B cell (primary cell): ENCODE data around the gene SNX20. TPM values are rescaled to one million over a fixed set of nuclear protein-coding genes. Genes with fewer than 3 reads are reported as not detected.

ENCODE experiments used
- ATAC-seq: fragments of 200-7000 bp; cut with Tn5 transposase; one replicate; pipeline ENCODE4 v1.10.0; 2021; ENCODE audit warnings: low read depth, mild to moderate bottlenecking, moderate number of reproducible peaks, moderate library complexity
- CTCF ChIA-PET: fragments of 350-600 bp; sonication (Branson Sonifier 250); formaldehyde crosslinking; loops from one replicate; lab custom pipeline; 2021; ENCODE audit warnings: antibody characterized with exemption, inconsistent platforms; lab: Charles Lee
- POLR2A ChIA-PET: fragments of 350-600 bp; sonication (Branson Sonifier 250); formaldehyde crosslinking; loops from one replicate; lab custom pipeline; 2021; ENCODE audit warnings: antibody characterized with exemption; lab: Charles Lee
- DNase-seq: peaks from one replicate; pipeline ENCODE4 v3.0.0; 2013
- H2AFZ ChIP-seq: 2 replicates; pipeline ENCODE4 v1.6.1; 2012; ENCODE audit warnings: mild to moderate bottlenecking, low read depth, low read length; ENCODE audit not compliant: insufficient read depth, poor library complexity, severe bottlenecking
- H3K27ac ChIP-seq, 2 donors: 1 replicate in 1 of 2; 2 replicates in 1 of 2; pipeline ENCODE4 v1.5.1; 2012 to 2013; ENCODE audit warnings: low read length in 2 of 2, mild to moderate bottlenecking in 2 of 2, moderate library complexity in 1 of 2
- H3K27me3 ChIP-seq, 4 experiments: fragments of 200-600 bp in 1 of 4; sonication (generic) in 1 of 4; replicated peaks in 1 of 4; 1 replicate in 2 of 4; 2 replicates in 2 of 4; pipeline versions ENCODE4 v1.6.1 to v1.7.0; 2013 to 2016; ENCODE audit warnings: low read length in 3 of 4, mild to moderate bottlenecking in 2 of 4, mixed read lengths in 1 of 4, moderate library complexity in 1 of 4; ENCODE audit not compliant: insufficient read depth in 4 of 4, control insufficient read depth in 3 of 4; ENCODE audit errors: control extremely low read depth in 1 of 4
- H3K36me3 ChIP-seq, 2 experiments: replicated peaks in 1 of 2; 1 replicate in 1 of 2; 2 replicates in 1 of 2; pipeline versions ENCODE4 v1.6.1 to v1.7.1; 2013; ENCODE audit warnings: low read length in 1 of 2; ENCODE audit not compliant: insufficient read depth in 2 of 2, control insufficient read depth in 1 of 2; ENCODE audit errors: control extremely low read depth in 1 of 2, extremely low read depth in 1 of 2
- H3K4me1 ChIP-seq, 2 donors: fragments of 200-600 bp in 1 of 2; sonication (generic) in 1 of 2; 1 replicate in 1 of 2; 2 replicates in 1 of 2; pipeline versions ENCODE4 v1.5.1 to v1.6.1; 2013 to 2017; ENCODE audit warnings: low read length in 2 of 2; ENCODE audit not compliant: control insufficient read depth in 2 of 2, insufficient read depth in 2 of 2
- H3K4me2 ChIP-seq: replicated peaks from 2 replicates; pipeline ENCODE3; 2012; ENCODE audit warnings: mild to moderate bottlenecking, low read depth, low read length; ENCODE audit not compliant: poor library complexity, severe bottlenecking
- H3K4me3 ChIP-seq, 5 experiments: fragments of 200-600 bp in 1 of 5; sonication (generic) in 1 of 5; 1 replicate in 3 of 5; 2 replicates in 2 of 5; pipeline versions ENCODE4 v1.5.1 to v1.7.0; 2011 to 2016; ENCODE audit warnings: low read length in 4 of 5, mild to moderate bottlenecking in 4 of 5, low read depth in 2 of 5, control low read depth in 1 of 5, moderate library complexity in 1 of 5; ENCODE audit not compliant: insufficient read depth in 1 of 5; ENCODE audit errors: control extremely low read depth in 1 of 5, extremely low read depth in 1 of 5
- H3K79me2 ChIP-seq: fragments of 200-600 bp; sonication (generic); one replicate; pipeline ENCODE4 v1.6.0; 2016; ENCODE audit warnings: low read length; ENCODE audit not compliant: control insufficient read depth, insufficient read depth
- H3K9ac ChIP-seq: fragments of 200-600 bp; sonication (generic); 2 replicates; pipeline ENCODE4 v1.6.1; 2017; ENCODE audit warnings: mild to moderate bottlenecking, low read length, moderate library complexity
- H3K9me3 ChIP-seq, 3 donors: one replicate each; pipeline versions ENCODE4 v1.6.1 to v1.7.1; 2013; ENCODE audit warnings: low read length in 2 of 3; ENCODE audit not compliant: control insufficient read depth in 2 of 3, insufficient read depth in 1 of 3; ENCODE audit errors: control extremely low read depth in 1 of 3
- H4K20me1 ChIP-seq: 2 replicates; pipeline ENCODE4 v1.6.0; 2012; ENCODE audit warnings: mild to moderate bottlenecking, low read length; ENCODE audit not compliant: insufficient read depth, control insufficient read depth, poor library complexity, severe bottlenecking
- H3K27ac Mint-ChIP-seq: one replicate; pipeline ENCODE4 v1.8.0; 2021; ENCODE audit warnings: mixed read lengths
- H3K27me3 Mint-ChIP-seq: one replicate; pipeline ENCODE4 v1.8.0; 2021; ENCODE audit warnings: mixed read lengths
- H3K4me1 Mint-ChIP-seq: one replicate; pipeline ENCODE4 v1.8.0; 2021; ENCODE audit warnings: mixed read lengths
- H3K4me3 Mint-ChIP-seq: one replicate; pipeline ENCODE4 v1.8.0; 2021; ENCODE audit warnings: mixed read lengths
- H3K9me3 Mint-ChIP-seq: one replicate; pipeline ENCODE4 v1.8.0; 2022; ENCODE audit warnings: mixed read lengths; ENCODE audit not compliant: insufficient read depth
- EZH2 ChIP-seq: IDR thresholded peaks from 2 replicates; pipeline ENCODE4 v1.6.1; 2012; ENCODE audit warnings: borderline replicate concordance, low read depth, mild to moderate bottlenecking, moderate library complexity, low read length; ENCODE audit not compliant: insufficient read depth, poor library complexity, severe bottlenecking
- WGBS: methylation state at CpG from one replicate; pipeline ENCODE4 v1.1.5; 2013; ENCODE audit warnings: missing lambda C conversion rate; ENCODE audit not compliant: insufficient coverage; 5-methylcytosine and 5-hydroxymethylcytosine counted together
- intact Hi-C: fragments of 100-400 bp; cut with micrococcal nuclease; formaldehyde crosslinking; loops from one replicate; pipeline ENCODE4 v1.10.0; 2022
- polyA plus RNA-seq: library from polyadenylated mRNA; depleted of rRNA; stranded (reverse); fragments of >200 nt; gene quantifications from 2 replicates; pipeline ENCODE4 v1.2.3, GENCODE V29; 2012
- total RNA-seq, 2 donors: library from RNA; stranded (reverse); fragments of 120-200 nt in 1 of 2; gene quantifications; 1 replicate in 1 of 2; 2 replicates in 1 of 2; pipeline versions ENCODE4 v1.2.3 to v1.2.4, GENCODE V29; 2013 to 2022
- TF ChIP-seq, protein P1 (sequence below): fragments of 200-600 bp; IDR thresholded peaks from one replicate; pipeline ENCODE4 v1.8.0; 2022; ENCODE audit warnings: antibody characterized with exemption, mild to moderate bottlenecking

Gene SNX20
- total and polyA plus RNA-seq, 2 donors (not counting 1 experiment from before 2014, with no cell fraction given): 34.7 to 43.0 TPM

GRCh38 chr16:50677351-50677750 is 3.8 kb downstream of the SNX20 start:
- TF ChIP-seq EZH2: no peak
- TF ChIP-seq, protein P1, sequence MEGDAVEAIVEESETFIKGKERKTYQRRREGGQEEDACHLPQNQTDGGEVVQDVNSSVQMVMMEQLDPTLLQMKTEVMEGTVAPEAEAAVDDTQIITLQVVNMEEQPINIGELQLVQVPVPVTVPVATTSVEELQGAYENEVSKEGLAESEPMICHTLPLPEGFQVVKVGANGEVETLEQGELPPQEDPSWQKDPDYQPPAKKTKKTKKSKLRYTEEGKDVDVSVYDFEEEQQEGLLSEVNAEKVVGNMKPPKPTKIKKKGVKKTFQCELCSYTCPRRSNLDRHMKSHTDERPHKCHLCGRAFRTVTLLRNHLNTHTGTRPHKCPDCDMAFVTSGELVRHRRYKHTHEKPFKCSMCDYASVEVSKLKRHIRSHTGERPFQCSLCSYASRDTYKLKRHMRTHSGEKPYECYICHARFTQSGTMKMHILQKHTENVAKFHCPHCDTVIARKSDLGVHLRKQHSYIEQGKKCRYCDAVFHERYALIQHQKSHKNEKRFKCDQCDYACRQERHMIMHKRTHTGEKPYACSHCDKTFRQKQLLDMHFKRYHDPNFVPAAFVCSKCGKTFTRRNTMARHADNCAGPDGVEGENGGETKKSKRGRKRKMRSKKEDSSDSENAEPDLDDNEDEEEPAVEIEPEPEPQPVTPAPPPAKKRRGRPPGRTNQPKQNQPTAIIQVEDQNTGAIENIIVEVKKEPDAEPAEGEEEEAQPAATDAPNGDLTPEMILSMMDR: peak; percentile 49
- Mint-ChIP-seq H3K9me3 (peaks cover 2% of the 10 kb centered on the region), H3K4me3 (no peak overlapping the region), H3K4me1 (peaks cover 38% of the 10 kb centered on the region), H3K27me3 (no peaks in the 10 kb centered on the region), H3K27ac (no peak overlapping the region)
- CTCF ChIA-PET: interaction anchor here (1.0 to 12.4 kb wide), 5 partner anchors 11 to 129 kb away, joined by 3 to 154 read pairs (median 9); no protein-coding TSS in a partner anchor
- H3K9ac ChIP-seq: no peak overlapping the region
- ATAC-seq: no peak
- peaks cover 56% of the 10 kb centered on the region for H3K79me2 ChIP-seq
- peak overlapping the region in 1 of 2 donors; percentile 95 for H3K27ac ChIP-seq
- H3K36me3 ChIP-seq: peaks cover 3 to 71% of the 10 kb centered on the region in 2 experiments
- no peak overlapping the region for H3K4me2 ChIP-seq
- peaks cover 37 to 39% of the 10 kb centered on the region in 2 donors for H3K4me1 ChIP-seq
- H3K4me3 ChIP-seq: no peak overlapping the region
- intact Hi-C loops: no loop called here
- H2AFZ ChIP-seq: no peak overlapping the region
- POLR2A ChIA-PET: no interaction called here
- peaks cover 2 to 22% (median 5%) of the 10 kb centered on the region in 3 donors for H3K9me3 ChIP-seq
- no peaks in the 10 kb centered on the region for H3K27me3 ChIP-seq
- no peak for DNase-seq
- H4K20me1 ChIP-seq: peaks cover 20% of the 10 kb centered on the region
- WGBS: 96% methylated on average over 6 of the region's 7 CpGs

- no peak for TF ChIP-seq EZH2
- TF ChIP-seq, protein P1: no peak
- Mint-ChIP-seq H3K4me3 (no peak overlapping the region), H3K9me3 (peaks cover 2% of the 10 kb centered on the region), H3K4me1 (peaks cover 33% of the 10 kb centered on the region), H3K27me3 (no peaks in the 10 kb centered on the region), H3K27ac (no peak overlapping the region)
- H3K9ac ChIP-seq: no peak overlapping the region
- no peak for ATAC-seq
- ChIA-PET POLR2A (no interaction called here), CTCF (interaction anchor here (2.1 to 12.4 kb wide), 4 partner anchors 10 to 129 kb away, joined by 5 to 154 read pairs (median 26); no protein-coding TSS in a partner anchor)
- no peak for DNase-seq
- no peak overlapping the region for H3K4me2 ChIP-seq
- H3K79me2 ChIP-seq: peaks cover 59% of the 10 kb centered on the region
- H4K20me1 ChIP-seq: peaks cover 20% of the 10 kb centered on the region
- intact Hi-C loops: no loop called here
- H3K4me1 ChIP-seq: peaks cover 31 to 33% of the 10 kb centered on the region in 2 donors
- peaks cover 2 to 28% (median 11%) of the 10 kb centered on the region in 3 donors for H3K9me3 ChIP-seq
- no peak overlapping the region for H2AFZ ChIP-seq
- no peaks in the 10 kb centered on the region for H3K27me3 ChIP-seq
- H3K4me3 ChIP-seq: no peak overlapping the region
- H3K36me3 ChIP-seq: peaks cover 3 to 77% of the 10 kb centered on the region in 2 experiments
- H3K27ac ChIP-seq: peak overlapping the region in 1 of 2 donors; percentile 95
- 96% methylated on average over 9 of the region's 9 CpGs for WGBS
Observed at GRCh38 chr16:50676684-50677225, 4.4 kb downstream of the SNX20 start.
